B cell (primary cell): Measurements from ENCODE around the gene TBX18. TPM values are rescaled to one million over a fixed set of nuclear protein-coding genes. Genes with fewer than 3 reads are reported as not detected.

Source experiments
- ATAC-seq: fragments of 200-7000 bp; cut with Tn5 transposase; one replicate; pipeline ENCODE4 v1.10.0; 2021; ENCODE audit warnings: low read depth, mild to moderate bottlenecking, moderate number of reproducible peaks, moderate library complexity
- CTCF ChIA-PET: fragments of 350-600 bp; sonication (Branson Sonifier 250); formaldehyde crosslinking; loops from one replicate; lab custom pipeline; 2021; ENCODE audit warnings: antibody characterized with exemption, inconsistent platforms; lab: Charles Lee
- POLR2A ChIA-PET: fragments of 350-600 bp; sonication (Branson Sonifier 250); formaldehyde crosslinking; loops from one replicate; lab custom pipeline; 2021; ENCODE audit warnings: antibody characterized with exemption; lab: Charles Lee
- DNase-seq: peaks from one replicate; pipeline ENCODE4 v3.0.0; 2013
- H2AFZ ChIP-seq: 2 replicates; pipeline ENCODE4 v1.6.1; 2012; ENCODE audit warnings: mild to moderate bottlenecking, low read depth, low read length; ENCODE audit not compliant: insufficient read depth, poor library complexity, severe bottlenecking
- H3K27ac ChIP-seq, 2 donors: 1 replicate in 1 of 2; 2 replicates in 1 of 2; pipeline ENCODE4 v1.5.1; 2012 to 2013; ENCODE audit warnings: low read length in 2 of 2, mild to moderate bottlenecking in 2 of 2, moderate library complexity in 1 of 2
- H3K27me3 ChIP-seq, 4 experiments: fragments of 200-600 bp in 1 of 4; sonication (generic) in 1 of 4; replicated peaks in 1 of 4; 1 replicate in 2 of 4; 2 replicates in 2 of 4; pipeline versions ENCODE4 v1.6.1 to v1.7.0; 2013 to 2016; ENCODE audit warnings: low read length in 3 of 4, mild to moderate bottlenecking in 2 of 4, mixed read lengths in 1 of 4, moderate library complexity in 1 of 4; ENCODE audit not compliant: insufficient read depth in 4 of 4, control insufficient read depth in 3 of 4; ENCODE audit errors: control extremely low read depth in 1 of 4
- H3K36me3 ChIP-seq, 2 experiments: replicated peaks in 1 of 2; 1 replicate in 1 of 2; 2 replicates in 1 of 2; pipeline versions ENCODE4 v1.6.1 to v1.7.1; 2013; ENCODE audit warnings: low read length in 1 of 2; ENCODE audit not compliant: insufficient read depth in 2 of 2, control insufficient read depth in 1 of 2; ENCODE audit errors: control extremely low read depth in 1 of 2, extremely low read depth in 1 of 2
- H3K4me1 ChIP-seq, 2 donors: fragments of 200-600 bp in 1 of 2; sonication (generic) in 1 of 2; 1 replicate in 1 of 2; 2 replicates in 1 of 2; pipeline versions ENCODE4 v1.5.1 to v1.6.1; 2013 to 2017; ENCODE audit warnings: low read length in 2 of 2; ENCODE audit not compliant: control insufficient read depth in 2 of 2, insufficient read depth in 2 of 2
- H3K4me2 ChIP-seq: replicated peaks from 2 replicates; pipeline ENCODE3; 2012; ENCODE audit warnings: mild to moderate bottlenecking, low read depth, low read length; ENCODE audit not compliant: poor library complexity, severe bottlenecking
- H3K4me3 ChIP-seq, 5 experiments: fragments of 200-600 bp in 1 of 5; sonication (generic) in 1 of 5; 1 replicate in 3 of 5; 2 replicates in 2 of 5; pipeline versions ENCODE4 v1.5.1 to v1.7.0; 2011 to 2016; ENCODE audit warnings: low read length in 4 of 5, mild to moderate bottlenecking in 4 of 5, low read depth in 2 of 5, control low read depth in 1 of 5, moderate library complexity in 1 of 5; ENCODE audit not compliant: insufficient read depth in 1 of 5; ENCODE audit errors: control extremely low read depth in 1 of 5, extremely low read depth in 1 of 5
- H3K79me2 ChIP-seq: fragments of 200-600 bp; sonication (generic); one replicate; pipeline ENCODE4 v1.6.0; 2016; ENCODE audit warnings: low read length; ENCODE audit not compliant: control insufficient read depth, insufficient read depth
- H3K9ac ChIP-seq: fragments of 200-600 bp; sonication (generic); 2 replicates; pipeline ENCODE4 v1.6.1; 2017; ENCODE audit warnings: mild to moderate bottlenecking, low read length, moderate library complexity
- H3K9me3 ChIP-seq, 3 donors: one replicate each; pipeline versions ENCODE4 v1.6.1 to v1.7.1; 2013; ENCODE audit warnings: low read length in 2 of 3; ENCODE audit not compliant: control insufficient read depth in 2 of 3, insufficient read depth in 1 of 3; ENCODE audit errors: control extremely low read depth in 1 of 3
- H4K20me1 ChIP-seq: 2 replicates; pipeline ENCODE4 v1.6.0; 2012; ENCODE audit warnings: mild to moderate bottlenecking, low read length; ENCODE audit not compliant: insufficient read depth, control insufficient read depth, poor library complexity, severe bottlenecking
- H3K27ac Mint-ChIP-seq: one replicate; pipeline ENCODE4 v1.8.0; 2021; ENCODE audit warnings: mixed read lengths
- H3K27me3 Mint-ChIP-seq: one replicate; pipeline ENCODE4 v1.8.0; 2021; ENCODE audit warnings: mixed read lengths
- H3K4me1 Mint-ChIP-seq: one replicate; pipeline ENCODE4 v1.8.0; 2021; ENCODE audit warnings: mixed read lengths
- H3K4me3 Mint-ChIP-seq: one replicate; pipeline ENCODE4 v1.8.0; 2021; ENCODE audit warnings: mixed read lengths
- H3K9me3 Mint-ChIP-seq: one replicate; pipeline ENCODE4 v1.8.0; 2022; ENCODE audit warnings: mixed read lengths; ENCODE audit not compliant: insufficient read depth
- EZH2 ChIP-seq: IDR thresholded peaks from 2 replicates; pipeline ENCODE4 v1.6.1; 2012; ENCODE audit warnings: borderline replicate concordance, low read depth, mild to moderate bottlenecking, moderate library complexity, low read length; ENCODE audit not compliant: insufficient read depth, poor library complexity, severe bottlenecking
- WGBS: methylation state at CpG from one replicate; pipeline ENCODE4 v1.1.5; 2013; ENCODE audit warnings: missing lambda C conversion rate; ENCODE audit not compliant: insufficient coverage; 5-methylcytosine and 5-hydroxymethylcytosine counted together
- intact Hi-C: fragments of 100-400 bp; cut with micrococcal nuclease; formaldehyde crosslinking; loops from one replicate; pipeline ENCODE4 v1.10.0; 2022
- polyA plus RNA-seq: library from polyadenylated mRNA; depleted of rRNA; stranded (reverse); fragments of >200 nt; gene quantifications from 2 replicates; pipeline ENCODE4 v1.2.3, GENCODE V29; 2012
- total RNA-seq, 2 donors: library from RNA; stranded (reverse); fragments of 120-200 nt in 1 of 2; gene quantifications; 1 replicate in 1 of 2; 2 replicates in 1 of 2; pipeline versions ENCODE4 v1.2.3 to v1.2.4, GENCODE V29; 2013 to 2022
- TF ChIP-seq, protein P1 (sequence below): fragments of 200-600 bp; IDR thresholded peaks from one replicate; pipeline ENCODE4 v1.8.0; 2022; ENCODE audit warnings: antibody characterized with exemption, mild to moderate bottlenecking

TBX18 gene
- total and polyA plus RNA-seq, 2 donors (not counting 1 experiment from before 2014, with no cell fraction given): not detected

DNA sequence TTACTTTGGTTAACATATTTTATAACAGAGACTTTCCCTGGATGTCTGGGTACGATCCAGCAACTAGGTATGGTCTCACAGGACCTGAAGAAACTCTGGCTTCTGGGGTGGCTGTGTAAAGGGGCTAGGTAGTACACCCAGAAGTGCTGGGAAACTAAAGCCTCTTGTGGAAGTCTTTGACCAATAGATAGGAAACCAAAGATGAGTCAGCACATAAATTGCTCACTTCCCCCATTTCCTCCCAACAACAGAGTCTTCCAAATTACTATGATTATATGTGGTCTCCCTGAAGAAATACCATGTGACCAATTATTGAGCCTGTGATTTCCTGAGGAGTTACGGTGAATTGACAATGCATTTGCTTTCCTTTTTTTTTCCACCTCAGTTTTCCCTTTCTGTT is 26.8 kb upstream of the TBX18 start:
- POLR2A ChIA-PET: no interaction called here
- DNase-seq: no peak
- Histone ChIP-seq H3K4me2 (no peak overlapping the region), H4K20me1 (no peaks in the 10 kb centered on the region), H3K79me2 (no peaks in the 10 kb centered on the region), H3K27me3 (no peaks in the 10 kb centered on the region), H3K36me3 (no peaks in the 10 kb centered on the region), H3K4me3 (no peak overlapping the region), H3K4me1 (no peaks in the 10 kb centered on the region), H3K9ac (no peak overlapping the region), H3K27ac (no peak overlapping the region), H3K9me3 (no peaks in the 10 kb centered on the region), H2AFZ (no peak overlapping the region)
- CTCF ChIA-PET: no interaction called here
- H3K4me3 Mint-ChIP-seq: no peak overlapping the region
- H3K4me1 Mint-ChIP-seq: no peaks in the 10 kb centered on the region
- no peak for ATAC-seq
- intact Hi-C loops: no loop called here
- no peak for TF ChIP-seq EZH2
- TF ChIP-seq, protein P1, sequence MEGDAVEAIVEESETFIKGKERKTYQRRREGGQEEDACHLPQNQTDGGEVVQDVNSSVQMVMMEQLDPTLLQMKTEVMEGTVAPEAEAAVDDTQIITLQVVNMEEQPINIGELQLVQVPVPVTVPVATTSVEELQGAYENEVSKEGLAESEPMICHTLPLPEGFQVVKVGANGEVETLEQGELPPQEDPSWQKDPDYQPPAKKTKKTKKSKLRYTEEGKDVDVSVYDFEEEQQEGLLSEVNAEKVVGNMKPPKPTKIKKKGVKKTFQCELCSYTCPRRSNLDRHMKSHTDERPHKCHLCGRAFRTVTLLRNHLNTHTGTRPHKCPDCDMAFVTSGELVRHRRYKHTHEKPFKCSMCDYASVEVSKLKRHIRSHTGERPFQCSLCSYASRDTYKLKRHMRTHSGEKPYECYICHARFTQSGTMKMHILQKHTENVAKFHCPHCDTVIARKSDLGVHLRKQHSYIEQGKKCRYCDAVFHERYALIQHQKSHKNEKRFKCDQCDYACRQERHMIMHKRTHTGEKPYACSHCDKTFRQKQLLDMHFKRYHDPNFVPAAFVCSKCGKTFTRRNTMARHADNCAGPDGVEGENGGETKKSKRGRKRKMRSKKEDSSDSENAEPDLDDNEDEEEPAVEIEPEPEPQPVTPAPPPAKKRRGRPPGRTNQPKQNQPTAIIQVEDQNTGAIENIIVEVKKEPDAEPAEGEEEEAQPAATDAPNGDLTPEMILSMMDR: no peak
- whole genome bisulfite sequencing: no CpG with 5 or more reads among the region's 2 CpGs
- H3K9me3 Mint-ChIP-seq: peaks cover under 1% of the 10 kb centered on the region
- H3K27ac Mint-ChIP-seq: no peak overlapping the region
- no peaks in the 10 kb centered on the region for H3K27me3 Mint-ChIP-seq

DNA sequence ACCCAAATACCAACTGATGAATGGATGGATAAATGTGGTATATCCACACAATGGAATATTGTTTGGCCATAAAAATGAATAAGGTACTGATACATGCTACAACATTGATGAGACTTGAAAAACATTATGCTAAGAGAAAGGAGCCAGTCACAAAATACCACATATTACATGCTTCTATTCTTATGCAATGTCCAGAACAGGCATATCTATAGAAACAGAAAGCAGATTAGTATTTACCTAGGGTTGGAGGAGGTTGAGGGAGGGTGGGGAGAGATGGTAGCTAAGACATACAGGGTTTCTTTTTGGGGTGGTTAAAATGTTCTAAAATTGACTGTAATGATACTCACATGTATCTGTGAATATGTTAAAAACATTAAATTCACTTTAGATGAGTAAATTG is 24.8 kb upstream of the TBX18 start:
- no peak overlapping the region for H3K4me3 Mint-ChIP-seq
- TF ChIP-seq, protein P1: no peak
- no peak for TF ChIP-seq EZH2
- no peaks in the 10 kb centered on the region for H3K4me1 Mint-ChIP-seq

More for the DNA sequence above, 24.8 kb upstream of the TBX18 start:
- ATAC-seq (no peak), DNase-seq (no peak)
- Mint-ChIP-seq H3K9me3 (no peaks in the 10 kb centered on the region), H3K27ac (no peak overlapping the region), H3K27me3 (no peaks in the 10 kb centered on the region)
- H3K4me1 ChIP-seq: no peaks in the 10 kb centered on the region
- no peak overlapping the region for H2AFZ ChIP-seq
- H3K27me3 ChIP-seq: no peaks in the 10 kb centered on the region
- no peaks in the 10 kb centered on the region for H3K79me2 ChIP-seq
- H3K36me3 ChIP-seq: no peaks in the 10 kb centered on the region
- intact Hi-C loops: no loop called here
- POLR2A ChIA-PET: no interaction called here
- H3K9ac ChIP-seq: no peak overlapping the region
- H4K20me1 ChIP-seq: no peaks in the 10 kb centered on the region
- H3K4me2 ChIP-seq: no peak overlapping the region
- CTCF ChIA-PET: no interaction called here
- no peak overlapping the region for H3K27ac ChIP-seq
- no peak overlapping the region for H3K4me3 ChIP-seq
- no peaks in the 10 kb centered on the region for H3K9me3 ChIP-seq
